ENCODE data around the gene STK32B. TPM values are rescaled to one million over a fixed set of nuclear protein-coding genes. Genes with fewer than 3 reads are reported as not detected.

The STK32B gene
- total RNA-seq, 1 donor from 2014 or later: 2.5 TPM

DNA sequence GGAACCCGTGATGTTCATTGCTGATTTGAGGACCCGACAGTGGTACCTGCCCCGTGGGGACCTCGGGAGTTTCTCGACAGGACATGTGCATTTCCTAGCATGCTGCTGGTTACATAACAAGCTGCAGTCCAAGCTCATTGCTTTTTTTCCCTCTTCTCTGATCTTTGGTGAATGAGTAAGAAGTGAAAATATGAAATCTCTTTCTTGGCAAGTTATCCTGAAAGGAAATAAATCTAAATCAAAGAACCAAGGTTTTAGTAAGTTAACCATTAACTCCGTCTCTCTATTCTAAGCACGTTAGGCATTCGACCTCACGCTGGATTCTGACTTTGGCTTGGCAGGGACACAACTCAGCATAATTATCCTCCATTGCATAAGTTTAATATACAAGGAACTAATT lies 86.6 kb downstream of the STK32B start:
- Mint-ChIP-seq H3K36me3 (ENCODE audit: unreplicated experiment) (no peaks in the 10 kb centered on the region), H3K9me3 (ENCODE audit: unreplicated experiment) (no peaks in the 10 kb centered on the region), H3K4me3 (ENCODE audit: unreplicated experiment) (no peak overlapping the region), H3K27me3 (ENCODE audit: unreplicated experiment) (peaks cover 2% of the 10 kb centered on the region), H3K4me1 (ENCODE audit: low read depth, unreplicated experiment) (no peaks in the 10 kb centered on the region), H3K27ac (ENCODE audit: unreplicated experiment) (no peak overlapping the region)
- no peak for DNase-seq
- no peak for TF ChIP-seq CTCF (IDR thresholded peaks at IDR 0.05; ENCODE audit: partially characterized antibody, unreplicated experiment)

- no peak for DNase-seq
- Mint-ChIP-seq H3K36me3 (ENCODE audit: unreplicated experiment) (no peaks in the 10 kb centered on the region), H3K27me3 (ENCODE audit: unreplicated experiment) (peaks cover 2% of the 10 kb centered on the region), H3K4me3 (ENCODE audit: unreplicated experiment) (no peak overlapping the region), H3K27ac (ENCODE audit: unreplicated experiment) (no peak overlapping the region), H3K9me3 (ENCODE audit: unreplicated experiment) (no peaks in the 10 kb centered on the region), H3K4me1 (ENCODE audit: low read depth, unreplicated experiment) (no peaks in the 10 kb centered on the region)
- TF ChIP-seq CTCF (IDR thresholded peaks at IDR 0.05; ENCODE audit: partially characterized antibody, unreplicated experiment): no peak
Measured at GRCh38 chr4:5138389-5138788, 87.1 kb downstream of the STK32B start.

- no peaks in the 10 kb centered on the region for H3K36me3 Mint-ChIP-seq (ENCODE audit: unreplicated experiment)
- no peak for TF ChIP-seq CTCF (IDR thresholded peaks at IDR 0.05; ENCODE audit: partially characterized antibody, unreplicated experiment)
Measured at GRCh38 chr4:5139141-5139540, 87.9 kb downstream of the STK32B start.

GRCh38 chr4:5141802-5142201 lies 90.5 kb downstream of the STK32B start:
- H3K27me3 Mint-ChIP-seq (ENCODE audit: unreplicated experiment): peaks cover 2% of the 10 kb centered on the region
- TF ChIP-seq CTCF (IDR thresholded peaks at IDR 0.05; ENCODE audit: partially characterized antibody, unreplicated experiment): no peak
- no peak for DNase-seq
- H3K36me3 Mint-ChIP-seq (ENCODE audit: unreplicated experiment): no peaks in the 10 kb centered on the region
- no peak overlapping the region for H3K27ac Mint-ChIP-seq (ENCODE audit: unreplicated experiment)
- no peaks in the 10 kb centered on the region for H3K4me1 Mint-ChIP-seq (ENCODE audit: low read depth, unreplicated experiment)
- no peak overlapping the region for H3K4me3 Mint-ChIP-seq (ENCODE audit: unreplicated experiment)
- H3K9me3 Mint-ChIP-seq (ENCODE audit: unreplicated experiment): peaks cover 2% of the 10 kb centered on the region

More at GRCh38 chr4:5139141-5139540, 87.9 kb downstream of the STK32B start:
- peaks cover 2% of the 10 kb centered on the region for H3K27me3 Mint-ChIP-seq (ENCODE audit: unreplicated experiment)
- H3K9me3 Mint-ChIP-seq (ENCODE audit: unreplicated experiment): peaks cover 2% of the 10 kb centered on the region
- H3K4me3 Mint-ChIP-seq (ENCODE audit: unreplicated experiment): no peak overlapping the region
- no peak for DNase-seq
- H3K27ac Mint-ChIP-seq (ENCODE audit: unreplicated experiment): no peak overlapping the region
- H3K4me1 Mint-ChIP-seq (ENCODE audit: low read depth, unreplicated experiment): no peaks in the 10 kb centered on the region

GRCh38 chr4:5142726-5143125 lies 91.4 kb downstream of the STK32B start:
- no peaks in the 10 kb centered on the region for H3K4me1 Mint-ChIP-seq (ENCODE audit: low read depth, unreplicated experiment)
- no peak for DNase-seq
- no peak overlapping the region for H3K27ac Mint-ChIP-seq (ENCODE audit: unreplicated experiment)
- H3K4me3 Mint-ChIP-seq (ENCODE audit: unreplicated experiment): no peak overlapping the region
- peaks cover 2% of the 10 kb centered on the region for H3K9me3 Mint-ChIP-seq (ENCODE audit: unreplicated experiment)
- no peaks in the 10 kb centered on the region for H3K36me3 Mint-ChIP-seq (ENCODE audit: unreplicated experiment)
- no peak for TF ChIP-seq CTCF (IDR thresholded peaks at IDR 0.05; ENCODE audit: partially characterized antibody, unreplicated experiment)
- H3K27me3 Mint-ChIP-seq (ENCODE audit: unreplicated experiment): peaks cover 2% of the 10 kb centered on the region

Measured in glutamatergic neuron (in vitro differentiated cells).